ENCODE measurements around the gene MYT1.
"Not testable (repeated sequence)": the region's sequence is repeated elsewhere in the genome, so short reads cannot be mapped to it uniquely, and the experiment has no call there.

Gene MYT1

DNA sequence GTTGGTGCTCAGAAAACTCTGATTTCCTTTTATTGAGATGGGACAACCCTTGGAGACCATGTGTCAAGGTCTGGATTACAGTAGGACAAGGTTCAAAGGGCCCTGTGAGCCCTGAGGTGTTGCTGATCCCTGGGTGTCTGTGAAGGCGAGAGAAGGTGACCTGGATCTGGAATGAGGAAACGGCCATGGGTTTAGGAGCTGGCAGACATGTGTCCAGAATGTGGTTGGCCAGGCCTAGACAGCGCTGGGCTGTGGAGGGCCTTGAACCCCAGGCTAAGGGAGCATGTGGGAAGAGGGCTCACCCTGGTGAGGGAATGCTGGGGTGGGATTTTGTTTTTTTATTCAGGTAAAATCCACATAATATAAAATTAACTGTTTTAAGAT, 116.2 kb downstream of the MYT1 start:
- no peak for DNase-seq

GRCh38 chr20:64283646-64284045, 119.4 kb downstream of the MYT1 start:
- no peak for DNase-seq

GRCh38 chr20:64285579-64286446, 121.6 kb downstream of the MYT1 start:
- peak; percentile 53 for DNase-seq

DNA sequence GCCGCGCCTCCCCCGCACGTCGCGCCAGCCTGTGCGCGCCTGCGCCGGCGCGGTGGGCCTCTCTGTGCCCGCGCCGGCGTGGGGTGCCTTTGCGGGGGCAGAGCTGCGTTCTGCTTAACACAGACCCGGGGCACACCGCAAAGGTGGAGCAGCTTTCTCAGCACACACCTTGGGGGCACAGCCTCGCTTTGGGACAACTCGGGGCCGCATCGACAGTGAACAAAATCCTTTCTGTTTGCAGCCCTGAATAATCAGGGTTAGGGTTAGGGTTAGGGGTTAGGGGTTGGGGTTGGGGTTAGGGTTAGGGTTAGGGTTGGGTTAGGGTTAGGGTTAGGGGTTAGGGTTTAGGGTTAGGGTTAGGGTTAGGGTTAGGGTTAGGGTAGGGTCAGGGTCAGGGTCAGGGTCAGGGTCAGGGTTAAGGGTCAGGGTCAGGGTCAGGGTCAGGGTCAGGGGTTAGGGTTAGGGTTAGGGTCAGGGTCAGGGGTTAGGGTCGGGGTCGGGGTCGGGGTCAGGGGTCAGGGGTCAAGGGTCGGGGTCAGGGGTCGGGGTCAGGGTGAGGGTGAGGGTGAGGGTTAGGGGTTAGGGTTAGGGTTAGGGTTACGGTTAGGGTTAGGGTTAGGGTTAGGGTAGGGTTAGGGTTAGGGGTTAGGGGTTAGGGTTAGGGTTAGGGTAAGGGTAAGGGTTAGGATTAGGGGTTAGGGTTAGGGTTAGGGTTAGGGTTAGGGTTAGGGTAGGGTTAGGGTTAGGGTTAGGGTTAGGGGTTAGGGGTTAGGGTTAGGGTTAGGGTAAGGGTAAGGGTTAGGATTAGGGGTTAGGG, 122.4 kb downstream of the MYT1 start:
- DNase-seq: not testable (repeated sequence)

- not testable (repeated sequence) for DNase-seq
Measured at GRCh38 chr20:64287264-64287590, 123.0 kb downstream of the MYT1 start.

Measured in activated gamma-delta T cell (primary cell).